HepG2 (cell line): ENCODE data around the gene CTNNA1. TPM values are rescaled to one million over a fixed set of nuclear protein-coding genes. Genes with fewer than 3 reads are reported as not detected.

Experiments used
- ATAC-seq: fragments of 200-7000 bp; cut with Tn5 transposase; 3 replicates; pipeline ENCODE4 v1.9.1; 2020; ENCODE audit warnings: mild to moderate bottlenecking, moderate library complexity
- BruUV-seq: library from RNA; stranded (reverse); fragments of 400-500 nt; replicated peaks from 2 replicates; lab custom pipeline; 2021; lab: Mats Ljungman, UMichigan
- CTCF ChIA-PET: fragments of 300-600 bp; formaldehyde crosslinking; extraction: SDS; loops from one replicate; lab custom pipeline; 2021; ENCODE audit warnings: low total read pairs, inconsistent platforms, low intra/inter-chr PET ratio; lab: Yijun Ruan, JAX
- POLR2A ChIA-PET: fragments of 350-600 bp; sonication (Branson Sonifier 250); formaldehyde crosslinking; loops from one replicate; lab custom pipeline; 2020; ENCODE audit warnings: antibody characterized with exemption, inconsistent platforms; lab: Yijun Ruan, JAX
- DNase-seq: peaks from one replicate; pipeline ENCODE4 v3.0.0-alpha.2; 2015; ENCODE audit warnings: low spot score
- FAIRE-seq: peaks from 3 replicates; lab custom pipeline; 2011; peaks lifted over from hg19 to GRCh38; lab: Jason Lieb, UNC
- H2AFZ ChIP-seq: one replicate; pipeline ENCODE4 v1.6.1; 2011; ENCODE audit warnings: low read length, inconsistent platforms
- H3K27ac ChIP-seq: fragments of 300-600 bp; 3 replicates; pipeline ENCODE4 v1.8.0; 2011; ENCODE audit warnings: mixed run types, mild to moderate bottlenecking, mixed read lengths, low read length, inconsistent platforms; ENCODE audit not compliant: insufficient read depth; ENCODE audit errors: extremely low read length
- H3K27me3 ChIP-seq, 2 experiments: fragments of 200-600 bp in 1 of 2; 2 replicates in 1 of 2; 3 replicates in 1 of 2; pipeline versions ENCODE4 v1.6.0 to v1.8.0; 2011; ENCODE audit warnings: low read length in 2 of 2, mild to moderate bottlenecking in 2 of 2, moderate library complexity in 2 of 2, inconsistent platforms in 1 of 2; ENCODE audit not compliant: insufficient read depth in 2 of 2, control insufficient read depth in 1 of 2
- H3K36me3 ChIP-seq, 2 experiments: fragments of 200-600 bp in 1 of 2; replicated peaks in 1 of 2; 2 replicates in 1 of 2; 3 replicates in 1 of 2; pipeline versions ENCODE4 v1.5.1 to v1.8.0; 2011; ENCODE audit warnings: low read length in 2 of 2, inconsistent platforms in 1 of 2; ENCODE audit not compliant: insufficient read depth in 2 of 2, control insufficient read depth in 1 of 2
- H3K4me1 ChIP-seq: 2 replicates; pipeline ENCODE4 v1.5.1; 2012; ENCODE audit warnings: low read length, inconsistent platforms; ENCODE audit not compliant: insufficient read depth
- H3K4me2 ChIP-seq: 2 replicates; pipeline ENCODE4 v1.6.0; 2011; ENCODE audit warnings: low read depth, low read length, inconsistent platforms
- H3K4me3 ChIP-seq, 3 experiments: fragments of 200-600 bp in 1 of 3; sonication (generic), shearing (Covaris generic) in 1 of 3; replicated peaks in 1 of 3; 2 replicates each; pipeline ENCODE4 v1.5.1; 2011 to 2016; ENCODE audit warnings: low read length in 3 of 3, inconsistent platforms in 2 of 3, low read depth in 2 of 3, mild to moderate bottlenecking in 2 of 3, control low read depth in 1 of 3, mixed read lengths in 1 of 3; ENCODE audit not compliant: insufficient read depth in 1 of 3
- H3K79me2 ChIP-seq: one replicate; pipeline ENCODE4 v1.6.1; 2011; ENCODE audit warnings: low read length, inconsistent platforms; ENCODE audit not compliant: insufficient read depth
- H3K9ac ChIP-seq: 2 replicates; pipeline ENCODE4 v1.6.0; 2011; ENCODE audit warnings: mild to moderate bottlenecking, low read depth, low read length, inconsistent platforms; ENCODE audit not compliant: insufficient read depth
- H3K9me3 ChIP-seq: 2 replicates; pipeline ENCODE4 v1.5.1; 2012; ENCODE audit warnings: mild to moderate bottlenecking, low read length
- H4K20me1 ChIP-seq: 2 replicates; pipeline ENCODE4 v1.6.0; 2011; ENCODE audit warnings: inconsistent platforms, mild to moderate bottlenecking, low read length, moderate library complexity; ENCODE audit not compliant: insufficient read depth
- GPN1 ChIP-seq: sonication (generic); formaldehyde crosslinking; IDR thresholded peaks from 2 replicates; pipeline ENCODE4 v1.5.1; 2020; ENCODE audit warnings: missing genetic modification reagents, borderline replicate concordance
- NR2F6 ChIP-seq, 2 experiments: IDR thresholded peaks; 2 replicates each; pipeline ENCODE4 v1.6.1; 2016; ENCODE audit warnings: antibody characterized with exemption in 1 of 2, mild to moderate bottlenecking in 1 of 2
- PHF5A ChIP-seq: IDR thresholded peaks from one replicate; pipeline ENCODE4 v1.6.1; 2018; ENCODE audit warnings: low read depth, missing genetic modification reagents; ENCODE audit not compliant: unreplicated experiment
- POGZ ChIP-seq: sonication (generic); formaldehyde crosslinking; IDR thresholded peaks from 2 replicates; pipeline ENCODE4 v1.4.0; 2020; ENCODE audit warnings: mild to moderate bottlenecking, missing genetic modification reagents
- SMAD3 ChIP-seq: sonication (generic); formaldehyde crosslinking; IDR thresholded peaks from 2 replicates; pipeline ENCODE4 v1.4.0; 2020; ENCODE audit warnings: missing genetic modification reagents
- ZIK1 ChIP-seq: sonication (generic); formaldehyde crosslinking; IDR thresholded peaks from 2 replicates; pipeline ENCODE4 v1.5.0; 2020; ENCODE audit warnings: mild to moderate bottlenecking, low read depth, missing genetic modification reagents, borderline replicate concordance
- ZNF136 ChIP-seq: sonication (generic); formaldehyde crosslinking; IDR thresholded peaks from 2 replicates; pipeline ENCODE4 v1.8.1; 2022; ENCODE audit warnings: low read depth, mild to moderate bottlenecking, moderate library complexity, missing genetic modification reagents
- WGBS: methylation state at CpG from one replicate; pipeline ENCODE4 v1.1.6; 2017; ENCODE audit warnings: low lambda C conversion rate; 5-methylcytosine and 5-hydroxymethylcytosine counted together
- in situ Hi-C: cut with HindIII; loops from 2 replicates; pipeline ENCODE4 v1.10.0; 2017; ENCODE audit warnings: low pct_unique_long_range_greater_than_20kb; ENCODE audit not compliant: extremely low pct_ligation_motif_present
- intact Hi-C: fragments of 100-400 bp; cut with micrococcal nuclease; formaldehyde crosslinking; loops from one replicate; pipeline ENCODE4 v1.10.0; 2022; ENCODE audit not compliant: unreplicated experiment
- polyA plus RNA-seq, 8 experiments: library from polyadenylated mRNA; depleted of rRNA in 3 of 8; stranded (reverse) in 7 of 8; unstranded in 1 of 8; fragments of >200 nt; fragmentation: Illumina TruSeq in 4 of 8; extraction: Trizol in 4 of 8; gene quantifications; 2 replicates each; pipeline versions ENCODE4 v1.2.1 to v1.2.3, GENCODE V29; 2011 to 2016; ENCODE audit warnings: low read depth in 4 of 8, missing spikeins in 1 of 8, mixed read lengths in 1 of 8; ENCODE audit not compliant: insufficient read depth in 1 of 8
- total RNA-seq, 5 experiments: library from RNA; depleted of rRNA; stranded (reverse); fragments of >200 nt; fragmentation: Illumina TruSeq; extraction: Trizol; gene quantifications; 2 replicates each; pipeline ENCODE4 v1.2.3, GENCODE V29; 2016; ENCODE audit warnings: low read depth in 1 of 5
- TF ChIP-seq, protein P1 (sequence below): sonication (generic); formaldehyde crosslinking; IDR thresholded peaks from 2 replicates; pipeline ENCODE4 v1.4.0; 2020; ENCODE audit warnings: mild to moderate bottlenecking, low read depth, missing genetic modification reagents
- TF ChIP-seq, protein P2 (sequence below): sonication (generic); formaldehyde crosslinking; IDR thresholded peaks from 2 replicates; pipeline ENCODE4 v1.5.0; 2020; ENCODE audit warnings: missing genetic modification reagents, mild to moderate bottlenecking, borderline replicate concordance
- TF ChIP-seq, protein P3 (sequence below): sonication (generic); formaldehyde crosslinking; IDR thresholded peaks from 2 replicates; pipeline ENCODE4 v1.4.0; 2020; ENCODE audit warnings: missing genetic modification reagents; ENCODE audit errors: not compliant biosample characterization

The CTNNA1 gene
- total and polyA plus RNA-seq, 2 of the 13 experiments (the other 11 are each of a cell fraction or from before 2014, with no cell fraction given): 66.8 to 162 TPM

DNA sequence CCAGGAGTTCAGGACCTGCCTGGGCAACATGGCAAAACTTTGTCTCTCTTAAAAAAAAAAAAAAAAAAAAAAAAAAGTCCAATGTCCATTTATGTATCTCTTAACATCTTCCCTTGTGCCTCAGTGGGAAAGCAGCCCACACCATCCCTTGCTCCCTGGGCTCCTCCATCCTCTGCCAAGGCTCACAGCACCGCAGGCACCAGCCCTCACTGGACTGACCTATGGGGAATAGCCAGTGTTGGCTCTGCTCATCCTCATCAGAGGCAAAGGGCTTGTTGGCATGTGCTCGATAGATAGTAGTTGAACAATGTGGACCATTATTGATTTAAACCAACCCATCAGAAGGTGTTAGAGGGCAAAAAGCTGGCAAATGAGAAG, 183.7 kb downstream of the CTNNA1 start:
- in situ Hi-C loops: no loop called here
- H3K9me3 ChIP-seq: no peaks in the 10 kb centered on the region
- no peak overlapping the region for H3K4me2 ChIP-seq
- no peak overlapping the region for H2AFZ ChIP-seq
- no peaks in the 10 kb centered on the region; the same call in 1 of the 2 replicates for H4K20me1 ChIP-seq
- H3K4me3 ChIP-seq: no peak overlapping the region
- DNase-seq: no peak
- TF ChIP-seq ZIK1 (no peak), PHF5A (no peak), ZNF136 (CRISPR knock-in tag) (no peak), GPN1 (CRISPR knock-in tag) (no peak), SMAD3 (CRISPR knock-in tag) (no peak), POGZ (no peak), NR2F6 (IDR thresholded peaks at IDR 0.05) (no peak), NR2F6 (CRISPR knock-in tag; IDR thresholded peaks at IDR 0.05) (no peak)
- TF ChIP-seq, protein P1, sequence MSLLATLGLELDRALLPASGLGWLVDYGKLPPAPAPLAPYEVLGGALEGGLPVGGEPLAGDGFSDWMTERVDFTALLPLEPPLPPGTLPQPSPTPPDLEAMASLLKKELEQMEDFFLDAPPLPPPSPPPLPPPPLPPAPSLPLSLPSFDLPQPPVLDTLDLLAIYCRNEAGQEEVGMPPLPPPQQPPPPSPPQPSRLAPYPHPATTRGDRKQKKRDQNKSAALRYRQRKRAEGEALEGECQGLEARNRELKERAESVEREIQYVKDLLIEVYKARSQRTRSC (CRISPR knock-in tag): no peak
- TF ChIP-seq, protein P2, sequence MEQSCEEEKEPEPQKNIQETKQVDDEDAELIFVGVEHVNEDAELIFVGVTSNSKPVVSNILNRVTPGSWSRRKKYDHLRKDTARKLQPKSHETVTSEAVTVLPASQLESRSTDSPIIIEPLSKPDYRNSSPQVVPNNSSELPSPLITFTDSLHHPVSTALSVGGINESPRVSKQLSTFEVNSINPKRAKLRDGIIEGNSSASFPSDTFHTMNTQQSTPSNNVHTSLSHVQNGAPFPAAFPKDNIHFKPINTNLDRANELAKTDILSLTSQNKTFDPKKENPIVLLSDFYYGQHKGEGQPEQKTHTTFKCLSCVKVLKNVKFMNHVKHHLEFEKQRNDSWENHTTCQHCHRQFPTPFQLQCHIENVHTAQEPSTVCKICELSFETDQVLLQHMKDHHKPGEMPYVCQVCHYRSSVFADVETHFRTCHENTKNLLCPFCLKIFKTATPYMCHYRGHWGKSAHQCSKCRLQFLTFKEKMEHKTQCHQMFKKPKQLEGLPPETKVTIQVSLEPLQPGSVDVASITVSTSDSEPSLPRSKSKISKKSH: no peak
- TF ChIP-seq, protein P3, sequence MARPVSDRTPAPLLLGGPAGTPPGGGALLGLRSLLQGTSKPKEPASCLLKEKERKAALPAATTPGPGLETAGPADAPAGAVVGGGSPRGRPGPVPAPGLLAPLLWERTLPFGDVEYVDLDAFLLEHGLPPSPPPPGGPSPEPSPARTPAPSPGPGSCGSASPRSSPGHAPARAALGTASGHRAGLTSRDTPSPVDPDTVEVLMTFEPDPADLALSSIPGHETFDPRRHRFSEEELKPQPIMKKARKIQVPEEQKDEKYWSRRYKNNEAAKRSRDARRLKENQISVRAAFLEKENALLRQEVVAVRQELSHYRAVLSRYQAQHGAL (CRISPR knock-in tag): no peak
- CTCF ChIA-PET: no interaction called here
- H3K36me3 ChIP-seq: peaks cover 14 to 36% of the 10 kb centered on the region in 2 experiments
- POLR2A ChIA-PET: no interaction called here
- H3K27ac ChIP-seq: no peak overlapping the region
- H3K4me1 ChIP-seq: no peaks in the 10 kb centered on the region
- no TSS peak for BruUV-seq
- 95% methylated on average over 2 of the region's 2 CpGs for WGBS
- no peak for FAIRE-seq
- no peak overlapping the region for H3K9ac ChIP-seq
- no peaks in the 10 kb centered on the region for H3K27me3 ChIP-seq
- no peaks in the 10 kb centered on the region for H3K79me2 ChIP-seq
- ATAC-seq: peak; percentile 27
- intact Hi-C loops: no loop called here
